KMS-11 (cell line): ENCODE results near the gene KCNQ1.

Source experiments
- H2AFZ ChIP-seq: fragments of 200-600 bp; sonication (generic); 2 replicates; pipeline ENCODE4 v1.6.1; 2016; ENCODE audit warnings: antibody characterized with exemption, mixed run types, low read depth
- H3K27ac ChIP-seq: fragments of 200-600 bp; sonication (generic); 2 replicates; pipeline ENCODE4 v1.6.1; 2016; ENCODE audit warnings: mild to moderate bottlenecking, mixed run types
- H3K27me3 ChIP-seq: fragments of 200-600 bp; sonication (generic); 2 replicates; pipeline ENCODE4 v1.6.1; 2017; ENCODE audit warnings: mild to moderate bottlenecking, low read depth, mixed run types, moderate library complexity; ENCODE audit not compliant: insufficient read depth
- H3K36me3 ChIP-seq: fragments of 200-600 bp; sonication (generic); 2 replicates; pipeline ENCODE4 v1.6.1; 2017; ENCODE audit warnings: mild to moderate bottlenecking, mixed run types; ENCODE audit not compliant: insufficient read depth
- H3K4me1 ChIP-seq: fragments of 200-600 bp; sonication (generic); 2 replicates; pipeline ENCODE4 v1.6.1; 2016; ENCODE audit warnings: mild to moderate bottlenecking, low read depth, mixed run types; ENCODE audit not compliant: poor library complexity, severe bottlenecking
- H3K4me2 ChIP-seq: fragments of 200-600 bp; sonication (generic); 2 replicates; pipeline ENCODE4 v1.7.0; 2016; ENCODE audit warnings: mild to moderate bottlenecking, mixed run types
- H3K4me3 ChIP-seq: fragments of 200-600 bp; sonication (generic); IDR thresholded peaks from 2 replicates; pipeline ENCODE4 v1.6.1; 2017; ENCODE audit warnings: low read depth, low read length, mixed read lengths; ENCODE audit not compliant: insufficient read depth
- H3K79me2 ChIP-seq: fragments of 200-600 bp; sonication (generic); 2 replicates; pipeline ENCODE4 v1.6.1; 2016; ENCODE audit warnings: low read depth, mixed run types; ENCODE audit not compliant: insufficient read depth
- H3K9ac ChIP-seq: fragments of 200-600 bp; sonication (generic); 2 replicates; pipeline ENCODE4 v1.6.1; 2016; ENCODE audit warnings: mild to moderate bottlenecking, mixed run types
- H4K20me1 ChIP-seq: fragments of 200-600 bp; sonication (generic); 2 replicates; pipeline ENCODE4 v1.6.1; 2016; ENCODE audit warnings: mild to moderate bottlenecking, mixed run types; ENCODE audit not compliant: insufficient read depth
- CTCF ChIP-seq: fragments of 200-600 bp; sonication (generic); conservative IDR thresholded peaks from 2 replicates; pipeline ENCODE4 v1.6.1; 2017; ENCODE audit warnings: low read depth, mild to moderate bottlenecking, antibody characterized with exemption, low read length, moderate library complexity, mixed read lengths

The KCNQ1 gene

GRCh38 chr11:2540992-2541680, 96.3 kb downstream of the KCNQ1 start:
- no peaks in the 10 kb centered on the region for H3K79me2 ChIP-seq
- TF ChIP-seq CTCF: no peak
- H3K9ac ChIP-seq: no peak overlapping the region
- H3K27me3 ChIP-seq: no peaks in the 10 kb centered on the region
- no peaks in the 10 kb centered on the region for H4K20me1 ChIP-seq
- H3K4me1 ChIP-seq: no peaks in the 10 kb centered on the region
- H3K27ac ChIP-seq: no peak overlapping the region
- H3K4me2 ChIP-seq: no peak overlapping the region
- no peak overlapping the region for H3K4me3 ChIP-seq
- no peaks in the 10 kb centered on the region for H3K36me3 ChIP-seq
- H2AFZ ChIP-seq: no peak overlapping the region

DNA sequence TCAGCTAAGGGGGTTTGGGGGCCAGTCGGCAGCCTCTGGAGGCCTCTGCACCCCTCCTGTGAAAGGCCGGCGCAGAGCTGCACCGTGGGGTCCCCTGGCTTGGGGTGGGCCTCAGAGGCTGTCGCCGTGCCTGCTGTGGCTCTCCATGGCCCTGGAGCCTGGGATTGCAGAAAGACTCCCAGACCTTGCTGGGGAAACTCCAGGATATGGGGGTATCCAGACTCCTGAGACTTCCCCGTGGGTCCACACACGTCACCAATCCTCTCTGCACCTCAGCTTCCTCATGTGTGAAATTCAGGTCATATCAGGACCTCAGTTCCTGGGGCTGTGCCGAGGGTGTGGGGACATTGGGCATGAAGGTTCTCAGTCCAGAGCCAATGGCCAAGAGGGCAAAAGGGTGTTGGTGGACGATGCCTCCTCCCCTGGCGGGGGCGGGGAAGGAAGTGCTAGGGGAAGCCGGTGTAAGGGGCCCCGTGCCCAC, 97.1 kb downstream of the KCNQ1 start:
- Histone ChIP-seq H3K9ac (no peak overlapping the region), H3K4me3 (no peak overlapping the region), H3K4me2 (no peak overlapping the region), H4K20me1 (no peaks in the 10 kb centered on the region), H3K27ac (no peak overlapping the region), H3K79me2 (no peaks in the 10 kb centered on the region), H2AFZ (no peak overlapping the region), H3K27me3 (no peaks in the 10 kb centered on the region), H3K4me1 (no peaks in the 10 kb centered on the region), H3K36me3 (no peaks in the 10 kb centered on the region)
- no peak for TF ChIP-seq CTCF

GRCh38 chr11:2542406-2542805, 97.6 kb downstream of the KCNQ1 start:
- no peak overlapping the region for H3K9ac ChIP-seq
- no peak overlapping the region for H2AFZ ChIP-seq
- TF ChIP-seq CTCF: no peak
- H3K4me3 ChIP-seq: no peak overlapping the region
- H3K79me2 ChIP-seq: no peaks in the 10 kb centered on the region
- H3K4me2 ChIP-seq: no peak overlapping the region
- no peaks in the 10 kb centered on the region for H3K4me1 ChIP-seq
- no peaks in the 10 kb centered on the region for H3K27me3 ChIP-seq
- no peaks in the 10 kb centered on the region for H4K20me1 ChIP-seq
- H3K36me3 ChIP-seq: no peaks in the 10 kb centered on the region
- H3K27ac ChIP-seq: no peak overlapping the region

- no peaks in the 10 kb centered on the region for H4K20me1 ChIP-seq
- H3K4me1 ChIP-seq: no peaks in the 10 kb centered on the region
- H2AFZ ChIP-seq: no peak overlapping the region
- no peak overlapping the region for H3K4me2 ChIP-seq
- no peaks in the 10 kb centered on the region for H3K79me2 ChIP-seq
- H3K36me3 ChIP-seq: no peaks in the 10 kb centered on the region
- no peak overlapping the region for H3K4me3 ChIP-seq
- H3K9ac ChIP-seq: no peak overlapping the region
- H3K27me3 ChIP-seq: no peaks in the 10 kb centered on the region
- TF ChIP-seq CTCF: no peak
- H3K27ac ChIP-seq: no peak overlapping the region
These were observed 103.0 kb downstream of the KCNQ1 start for GRCh38 chr11:2547806-2548205.
